Retina (tissue), 1 donor: ENCODE results near the gene RSRC2.
A peak's percentile ranks its signal among the peaks of the same experiment; 100 is the strongest.
"Not testable (repeated sequence)": the region's sequence is repeated elsewhere in the genome, so short reads cannot be mapped to it uniquely, and the experiment has no call there.

Experiments used
- DNase-seq: peaks from one replicate; pipeline ENCODE4 v3.0.0-alpha.2; 2016

Gene RSRC2

GRCh38 chr12:122526683-122527477 lies at the start of gene RSRC2, which contains the start of gene KNTC1:
RSRC2 (minus strand) TSS chr12:122526936; CDS start chr12:122526853, 83 bp downstream.
KNTC1 (plus strand) TSS chr12:122527249; CDS start chr12:122530064, 2,815 bp downstream.
- DNase-seq: peak; percentile 100

GRCh38 chr12:122571821-122572220 lies 45.1 kb upstream of the RSRC2 start:
- DNase-seq: no peak

GRCh38 chr12:122570006-122570405 lies 43.3 kb upstream of the RSRC2 start:
- DNase-seq: not testable (repeated sequence)

GRCh38 chr12:122569288-122569687 lies 42.6 kb upstream of the RSRC2 start:
- no peak for DNase-seq

GRCh38 chr12:122566816-122567215 lies 40.1 kb upstream of the RSRC2 start:
- DNase-seq: not testable (repeated sequence)

GRCh38 chr12:122563361-122563760 lies 36.6 kb upstream of the RSRC2 start:
- DNase-seq: no peak

- no peak for DNase-seq
Observed at GRCh38 chr12:122560138-122560537, 33.4 kb upstream of the RSRC2 start.

- no peak for DNase-seq
Observed at GRCh38 chr12:122558745-122559641, 32.3 kb upstream of the RSRC2 start.

- DNase-seq: no peak
Observed at GRCh38 chr12:122547330-122547729, 20.6 kb upstream of the RSRC2 start.

GRCh38 chr12:122545855-122546254 lies 19.1 kb upstream of the RSRC2 start:
- no peak for DNase-seq

- no peak for DNase-seq
Observed at GRCh38 chr12:122544537-122544936, 17.8 kb upstream of the RSRC2 start.

- no peak for DNase-seq
Observed at GRCh38 chr12:122538496-122538895, 11.8 kb upstream of the RSRC2 start.

GRCh38 chr12:122537021-122537420 lies 10.3 kb upstream of the RSRC2 start:
- DNase-seq: no peak

GRCh38 chr12:122533856-122534255 lies 7.1 kb upstream of the RSRC2 start:
- DNase-seq: no peak

- no peak for DNase-seq
Observed at GRCh38 chr12:122528992-122529391, 2.3 kb upstream of the RSRC2 start.

- no peak for DNase-seq
Observed at GRCh38 chr12:122528582-122528981, 1.8 kb upstream of the RSRC2 start.

- DNase-seq: no peak
Observed at GRCh38 chr12:122527478-122527944, 775 bp upstream of the RSRC2 start.

- no peak for DNase-seq
Observed at GRCh38 chr12:122523846-122524718, 2.7 kb downstream of the RSRC2 start.

- no peak for DNase-seq
Observed at GRCh38 chr12:122523280-122523679, 3.5 kb downstream of the RSRC2 start.

GRCh38 chr12:122520676-122521075 lies 6.1 kb downstream of the RSRC2 start:
- no peak for DNase-seq

GRCh38 chr12:122519418-122519817 lies 7.3 kb downstream of the RSRC2 start:
- no peak for DNase-seq

GRCh38 chr12:122518908-122519307 lies 7.8 kb downstream of the RSRC2 start:
- no peak for DNase-seq

- no peak for DNase-seq
Observed at GRCh38 chr12:122517877-122518276, 8.9 kb downstream of the RSRC2 start.
